Inflammatory macrophage treated with lipopolysaccharide for 1 hour (primary cell): ENCODE measurements around the gene HDAC3.

ENCODE experiments used
- DNase-seq, 2 donors: peaks; one replicate each; pipeline ENCODE4 v3.0.0-alpha.2; 2020 to 2022

Gene HDAC3

GRCh38 chr5:141636413-141637122, at the start of gene HDAC3, which contains the start of gene RELL2:
HDAC3 (minus strand) TSS chr5:141636849; CDS start chr5:141636790, 59 bp downstream.
RELL2 (plus strand) TSS chr5:141636997; CDS start chr5:141638226, 1,229 bp downstream.
- peak; percentile 83 to 96 for DNase-seq

GRCh38 chr5:141685591-141685990, 48.9 kb upstream of the HDAC3 start:
- no peak for DNase-seq

GRCh38 chr5:141683596-141684141, 47.0 kb upstream of the HDAC3 start:
- no peak for DNase-seq

- DNase-seq: peak; percentile 57 to 63
These were observed 45.3 kb upstream of the HDAC3 start, which contains the start of gene ARAP3 for GRCh38 chr5:141681695-141682641. ARAP3 (minus strand) TSS chr5:141682230; CDS start chr5:141680486, 1,744 bp downstream.

- DNase-seq: no peak
These were observed 44.6 kb upstream of the HDAC3 start for GRCh38 chr5:141681295-141681694.

- DNase-seq: no peak
These were observed 44.1 kb upstream of the HDAC3 start for GRCh38 chr5:141680751-141681201.

- DNase-seq: no peak
These were observed 43.5 kb upstream of the HDAC3 start for GRCh38 chr5:141680178-141680577.

- no peak for DNase-seq
These were observed 40.8 kb upstream of the HDAC3 start for GRCh38 chr5:141677415-141677814.

- no peak for DNase-seq
These were observed 39.0 kb upstream of the HDAC3 start for GRCh38 chr5:141675672-141676071.

- DNase-seq: no peak
These were observed 38.1 kb upstream of the HDAC3 start for GRCh38 chr5:141674747-141675146.

GRCh38 chr5:141672841-141673813, 36.5 kb upstream of the HDAC3 start:
- peak in 1 of 2 donors; percentile 25 for DNase-seq

- no peak for DNase-seq
These were observed 35.6 kb upstream of the HDAC3 start for GRCh38 chr5:141672071-141672840.

GRCh38 chr5:141669520-141669919, 32.9 kb upstream of the HDAC3 start:
- peak in 1 of 2 donors; percentile 11 for DNase-seq

GRCh38 chr5:141668601-141669265, 32.1 kb upstream of the HDAC3 start:
- no peak for DNase-seq

- no peak for DNase-seq
These were observed 29.6 kb upstream of the HDAC3 start for GRCh38 chr5:141665995-141666940.

- DNase-seq: peak; percentile 51 to 91
These were observed 28.2 kb upstream of the HDAC3 start for GRCh38 chr5:141664733-141665461.

GRCh38 chr5:141663506-141663905, 26.9 kb upstream of the HDAC3 start:
- DNase-seq: no peak

GRCh38 chr5:141662028-141662427, 25.4 kb upstream of the HDAC3 start:
- no peak for DNase-seq
